Measurements from ENCODE around the gene ARHGAP6. TPM values are rescaled to one million over a fixed set of nuclear protein-coding genes. Genes with fewer than 3 reads are reported as not detected.

ARHGAP6 gene
- total and polyA plus RNA-seq, 3 donors from 2014 or later, result 4.8 to 11.8 (median 5.7) TPM

- intact Hi-C loops (cut with DNase I; ENCODE audit: low total_unique reads), result no loop called here
- no peak overlapping the region for H3K27ac ChIP-seq
Measured at GRCh38 chrX:11449613-11450012, 216.1 kb downstream of the ARHGAP6 start.

GRCh38 chrX:11447418-11447817 is 218.3 kb downstream of the ARHGAP6 start:
- no peak overlapping the region for H3K27ac ChIP-seq
- H3K36me3 ChIP-seq (ENCODE audit: low read depth, missing control alignments), result no peaks in the 10 kb centered on the region
- no peaks in the 10 kb centered on the region for H3K9me3 ChIP-seq
- intact Hi-C loops (cut with DNase I; ENCODE audit: low total_unique reads), result no loop called here
- TF ChIP-seq POLR2A (IDR thresholded peaks at IDR 0.05), result no peak
- no peak for TF ChIP-seq CTCF (IDR thresholded peaks at IDR 0.05)
- H3K4me3 ChIP-seq, result no peak overlapping the region
- no peaks in the 10 kb centered on the region for H3K4me1 ChIP-seq
- WGBS, 2 donors, result 30 to 36% methylated on average over 1 of the region's 1 CpG
- no peak for DNase-seq
- H3K27me3 ChIP-seq, result no peaks in the 10 kb centered on the region

More at GRCh38 chrX:11449613-11450012, 216.1 kb downstream of the ARHGAP6 start:
- TF ChIP-seq POLR2A (IDR thresholded peaks at IDR 0.05), result no peak
- TF ChIP-seq CTCF (IDR thresholded peaks at IDR 0.05), result no peak
- Histone ChIP-seq H3K9me3 (no peaks in the 10 kb centered on the region), H3K27me3 (no peaks in the 10 kb centered on the region), H3K4me1 (no peaks in the 10 kb centered on the region), H3K4me3 (no peak overlapping the region), H3K36me3 (ENCODE audit: low read depth, missing control alignments) (no peaks in the 10 kb centered on the region)
- WGBS, 2 donors, result 83 to 98% methylated on average over 2 of the region's 2 CpGs
- no peak for DNase-seq

GRCh38 chrX:11446949-11447348 is 218.8 kb downstream of the ARHGAP6 start:
- TF ChIP-seq CTCF (IDR thresholded peaks at IDR 0.05), result no peak
- no peak for TF ChIP-seq POLR2A (IDR thresholded peaks at IDR 0.05)
- Histone ChIP-seq H3K27me3 (no peaks in the 10 kb centered on the region), H3K4me1 (no peaks in the 10 kb centered on the region), H3K9me3 (no peaks in the 10 kb centered on the region), H3K36me3 (ENCODE audit: low read depth, missing control alignments) (no peaks in the 10 kb centered on the region), H3K27ac (no peak overlapping the region), H3K4me3 (no peak overlapping the region)
- intact Hi-C loops (cut with DNase I; ENCODE audit: low total_unique reads), result no loop called here
- WGBS, 2 donors, result 93 to 98% methylated on average over 4 of the region's 4 CpGs
- no peak for DNase-seq

GRCh38 chrX:11446336-11446735 is 219.4 kb downstream of the ARHGAP6 start:
- TF ChIP-seq POLR2A (IDR thresholded peaks at IDR 0.05), result no peak
- TF ChIP-seq CTCF (IDR thresholded peaks at IDR 0.05), result no peak
- WGBS, 2 donors, result 43 to 48% methylated on average over 2 of the region's 2 CpGs
- Histone ChIP-seq H3K4me3 (no peak overlapping the region), H3K27ac (no peak overlapping the region), H3K27me3 (no peaks in the 10 kb centered on the region), H3K9me3 (no peaks in the 10 kb centered on the region), H3K36me3 (ENCODE audit: low read depth, missing control alignments) (no peaks in the 10 kb centered on the region), H3K4me1 (no peaks in the 10 kb centered on the region)
- intact Hi-C loops (cut with DNase I; ENCODE audit: low total_unique reads), result no loop called here
- DNase-seq, result no peak

GRCh38 chrX:11445540-11445939 is 220.2 kb downstream of the ARHGAP6 start:
- intact Hi-C loops (cut with DNase I; ENCODE audit: low total_unique reads), result no loop called here
- no peak for TF ChIP-seq POLR2A (IDR thresholded peaks at IDR 0.05)
- no peak for TF ChIP-seq CTCF (IDR thresholded peaks at IDR 0.05)
- Histone ChIP-seq H3K4me3 (no peak overlapping the region), H3K9me3 (no peaks in the 10 kb centered on the region), H3K27me3 (no peaks in the 10 kb centered on the region), H3K27ac (no peak overlapping the region), H3K4me1 (no peaks in the 10 kb centered on the region), H3K36me3 (ENCODE audit: low read depth, missing control alignments) (no peaks in the 10 kb centered on the region)
- WGBS, 2 donors, result 74 to 75% methylated on average over 2 of the region's 2 CpGs
- peak; percentile 30 for DNase-seq
